H9 (cell line): ENCODE results near the gene TUNAR. TPM values are rescaled to one million over a fixed set of nuclear protein-coding genes. Genes with fewer than 3 reads are reported as not detected.

Source experiments
- total RNA-seq: library from RNA; stranded (reverse); gene quantifications from 2 replicates; pipeline ENCODE4 v1.2.1, GENCODE V29; 2021

Gene TUNAR
- total RNA-seq, 1 experiment from 2014 or later = 26.2 TPM

Other genes starting within 250 kb of the TUNAR start
- 3.6 and 3.8 TPM in 2 replicates for gene TCL1B, start 190.4 kb upstream of the TUNAR start, total RNA-seq
- gene TCL1A, start 162.7 kb upstream of the TUNAR start, total RNA-seq = 0.31 TPM in 1 of 2 replicates, not detected in the other
- gene C14orf132, start 162.5 kb downstream of the TUNAR start, total RNA-seq = 5.7 and 7.7 TPM in 2 replicates